HTR-8/SVneo (cell line): ENCODE results near the gene LATS2.
"Not testable (repeated sequence)": the region's sequence is repeated elsewhere in the genome, so short reads cannot be mapped to it uniquely, and the experiment has no call there.

Source experiments
- DNase-seq: peaks from one replicate; pipeline ENCODE4 v3.0.0; 2011; ENCODE audit warnings: low spot score, mixed read lengths; ENCODE audit not compliant: insufficient read length
- FAIRE-seq: peaks from 2 replicates; lab custom pipeline; 2011; peaks lifted over from hg19 to GRCh38; lab: Jason Lieb, UNC

LATS2 gene

DNA sequence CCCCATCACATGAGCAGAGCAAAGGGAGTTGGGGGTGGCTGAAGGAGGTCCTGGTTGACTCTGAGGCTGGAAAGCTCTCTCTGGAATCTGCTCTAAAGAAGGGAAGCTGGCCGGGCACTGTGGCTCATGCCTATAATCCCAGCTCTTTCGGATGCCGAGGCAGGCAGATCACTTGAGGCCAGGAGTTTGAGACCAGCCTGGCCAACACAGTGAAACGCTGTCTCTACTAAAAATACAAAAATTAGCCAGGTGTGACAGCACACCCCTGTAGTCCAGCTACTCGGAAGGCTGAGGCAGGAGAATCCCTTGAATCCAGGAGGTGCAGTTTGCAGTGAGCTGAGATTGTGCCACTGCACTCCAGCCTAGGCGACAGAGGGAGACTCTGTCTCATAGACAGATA lies 11.7 kb downstream of the LATS2 start:
- FAIRE-seq, DNase-seq: not testable (repeated sequence)

DNA sequence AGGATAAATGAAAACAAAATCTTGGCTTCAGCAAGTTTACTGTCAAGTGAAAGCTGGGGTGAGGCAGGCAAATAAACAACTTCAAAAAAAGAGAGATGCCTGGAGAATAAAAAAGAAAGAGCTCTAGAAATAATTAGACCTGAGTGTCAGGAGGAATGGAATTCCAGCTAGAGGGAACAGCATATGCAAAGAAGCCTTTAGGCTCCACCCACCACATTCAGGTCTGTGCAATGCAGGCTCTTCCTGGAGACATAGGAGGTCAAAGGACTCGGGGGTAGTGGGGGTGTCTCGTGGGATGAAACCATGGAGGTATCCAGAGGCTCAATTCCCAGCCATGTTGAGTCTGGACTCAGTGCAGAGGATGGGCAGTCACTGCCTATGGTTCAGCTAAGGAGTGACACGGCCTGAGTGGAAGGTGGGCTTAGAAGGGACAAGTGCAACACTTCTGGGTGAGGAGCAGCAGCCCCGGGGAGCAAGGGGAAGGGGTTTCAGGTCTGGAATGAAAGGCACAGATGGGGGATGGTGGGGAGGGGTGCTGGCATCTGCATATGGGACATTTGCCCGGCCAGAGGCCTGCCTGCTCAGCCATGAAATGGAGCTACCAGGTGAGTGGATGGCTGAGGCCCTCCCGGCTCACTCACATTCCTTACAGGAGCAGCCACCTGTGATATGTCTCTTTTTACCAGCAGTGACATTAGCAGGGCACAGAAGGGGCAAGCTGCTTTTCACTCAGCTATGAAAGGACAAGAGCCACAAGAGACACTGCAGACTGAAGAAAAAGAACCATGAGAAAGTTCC lies 12.3 kb downstream of the LATS2 start:
- FAIRE-seq (no peak), DNase-seq (no peak)

DNA sequence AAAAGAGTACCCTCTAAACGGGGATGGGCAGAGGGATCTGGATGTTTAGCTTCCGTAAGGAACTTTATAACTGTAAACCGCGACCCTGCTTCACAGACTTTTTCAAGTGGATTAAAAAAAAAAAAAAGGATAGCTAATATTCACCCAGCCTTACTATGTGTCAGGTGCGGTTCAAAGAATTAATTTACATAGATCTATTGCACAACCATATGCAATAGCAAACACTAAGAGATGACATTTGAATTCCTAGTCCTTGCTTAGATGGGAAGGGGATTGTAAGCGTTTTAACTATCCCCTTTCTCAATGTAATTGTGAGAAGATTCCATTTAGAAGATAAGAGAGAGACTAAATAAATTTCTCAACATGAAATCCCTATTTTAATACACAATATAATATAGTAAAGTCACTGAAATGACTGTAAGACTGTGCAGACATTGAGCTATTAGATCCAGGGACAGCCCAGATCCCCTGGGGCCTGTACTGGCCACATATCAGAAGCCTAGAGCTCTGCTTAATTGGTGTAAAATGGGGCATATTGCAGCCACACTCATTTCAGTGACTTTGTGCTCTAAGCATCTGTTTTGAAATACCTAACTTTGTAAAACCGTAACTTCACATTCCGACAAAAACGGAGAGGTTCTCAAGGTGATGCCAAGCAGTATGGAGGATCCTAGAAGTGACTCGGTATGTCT lies 13.6 kb downstream of the LATS2 start:
- DNase-seq (no peak), FAIRE-seq (no peak)

DNA sequence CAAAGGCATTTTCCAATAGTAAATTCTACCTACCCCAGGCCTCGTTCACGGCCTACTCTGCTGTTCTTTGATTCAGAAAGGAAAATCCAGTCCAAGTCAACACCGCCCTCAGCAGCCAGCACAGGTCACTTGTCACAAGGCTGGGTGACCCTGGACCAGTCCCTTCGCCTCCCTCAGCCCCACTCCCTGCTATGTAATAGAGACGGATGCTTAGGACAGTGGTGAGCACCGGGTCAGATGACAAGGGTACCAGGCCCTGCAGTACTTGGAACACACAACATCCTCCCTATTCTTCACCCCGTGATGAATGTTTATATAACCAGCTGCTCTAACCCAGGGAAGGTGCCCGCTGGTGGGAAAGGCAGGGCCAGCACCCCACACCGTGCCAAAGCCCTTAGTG lies 14.3 kb downstream of the LATS2 start:
- no peak for FAIRE-seq
- DNase-seq: no peak

DNA sequence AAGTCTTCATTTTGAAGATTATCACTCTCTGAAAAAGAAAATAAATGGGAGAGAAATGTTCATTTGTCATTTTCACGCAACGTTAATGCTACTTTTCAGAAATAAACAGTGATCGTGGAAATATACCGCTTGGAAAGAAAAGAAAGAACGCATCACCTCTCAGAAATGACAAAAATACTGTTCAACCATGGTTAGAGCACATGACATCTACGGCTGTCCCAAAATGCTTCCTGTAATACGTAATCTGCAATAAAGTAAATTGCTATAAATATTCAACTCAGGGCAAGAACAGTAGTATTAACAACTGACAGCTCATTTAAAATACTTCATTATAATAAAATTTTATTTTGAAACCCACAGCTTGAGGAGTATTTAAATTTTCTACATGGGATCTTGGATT lies 15.2 kb downstream of the LATS2 start:
- no peak for FAIRE-seq
- no peak for DNase-seq

DNA sequence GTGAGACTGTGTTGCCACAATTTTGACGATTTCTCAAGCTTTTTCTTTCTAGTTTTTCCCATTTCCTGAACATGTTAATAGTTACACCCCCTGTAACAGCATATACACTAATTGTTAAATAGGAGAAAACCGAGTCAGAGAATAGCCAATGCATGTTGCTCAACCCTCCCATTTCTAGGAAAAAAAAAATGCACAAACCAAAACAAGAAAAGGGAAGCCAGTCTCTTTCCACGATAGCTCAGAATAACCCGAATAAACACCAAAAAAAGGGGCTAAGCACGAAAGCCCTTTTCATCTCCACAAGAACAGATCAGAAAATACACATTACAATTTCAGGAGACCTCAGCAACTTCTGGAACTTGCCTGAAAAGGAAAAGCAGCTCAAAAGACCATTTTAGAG lies 16.3 kb downstream of the LATS2 start:
- FAIRE-seq (no peak), DNase-seq (no peak)

DNA sequence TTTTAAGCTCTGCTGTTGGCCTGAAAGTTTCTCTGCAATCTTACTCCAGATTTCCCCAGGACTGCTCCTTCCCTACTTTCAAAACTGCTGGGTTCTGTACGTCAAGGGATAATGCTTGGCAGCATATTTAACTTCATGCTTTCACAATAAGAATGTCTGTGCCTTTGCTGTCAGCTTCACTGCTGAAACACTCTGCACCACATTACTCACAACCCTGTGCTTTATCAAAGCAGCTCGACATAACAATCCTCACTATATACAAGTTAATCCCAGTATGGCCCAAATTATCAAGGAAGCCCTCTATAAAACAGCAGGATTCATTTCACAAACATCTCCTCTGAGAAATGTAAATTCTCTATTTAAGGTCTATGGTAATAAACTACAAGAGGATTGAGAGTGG lies 17.5 kb downstream of the LATS2 start:
- DNase-seq (no peak), FAIRE-seq (no peak)

DNA sequence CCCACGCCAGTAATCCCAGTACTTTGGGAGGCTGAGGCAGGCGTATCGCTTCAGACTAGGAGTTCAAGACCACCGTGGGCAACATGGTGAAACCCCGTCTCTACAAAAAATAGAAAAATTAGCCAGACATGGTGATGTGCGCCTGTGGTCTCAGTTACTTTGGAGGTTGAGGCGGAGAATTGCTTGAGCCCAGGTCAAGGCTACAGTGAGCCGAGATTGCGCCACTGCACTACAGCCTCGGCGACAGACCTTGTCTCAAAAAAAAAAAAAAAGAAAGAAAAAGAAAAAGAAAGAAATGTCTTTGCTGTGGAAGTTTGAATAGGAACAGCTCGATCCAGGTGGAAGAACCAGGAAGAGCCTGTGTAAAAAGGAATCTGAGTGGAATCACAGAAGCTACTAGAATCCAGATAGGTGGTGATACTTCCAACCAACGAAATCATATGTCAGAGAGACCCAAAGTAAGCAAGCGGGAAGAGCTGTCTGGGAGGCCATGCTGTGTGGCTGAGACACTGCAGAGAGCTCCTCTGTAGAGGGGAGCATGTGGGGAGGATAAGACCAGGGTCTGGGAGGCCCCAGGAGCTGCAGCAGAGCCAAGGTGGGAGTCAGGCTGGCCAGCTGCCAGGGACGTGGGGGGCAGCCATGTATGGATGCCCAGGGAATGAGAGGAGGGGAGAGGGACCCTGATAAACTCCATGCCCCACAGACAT lies 21.1 kb downstream of the LATS2 start:
- FAIRE-seq (no peak), DNase-seq (no peak)

DNA sequence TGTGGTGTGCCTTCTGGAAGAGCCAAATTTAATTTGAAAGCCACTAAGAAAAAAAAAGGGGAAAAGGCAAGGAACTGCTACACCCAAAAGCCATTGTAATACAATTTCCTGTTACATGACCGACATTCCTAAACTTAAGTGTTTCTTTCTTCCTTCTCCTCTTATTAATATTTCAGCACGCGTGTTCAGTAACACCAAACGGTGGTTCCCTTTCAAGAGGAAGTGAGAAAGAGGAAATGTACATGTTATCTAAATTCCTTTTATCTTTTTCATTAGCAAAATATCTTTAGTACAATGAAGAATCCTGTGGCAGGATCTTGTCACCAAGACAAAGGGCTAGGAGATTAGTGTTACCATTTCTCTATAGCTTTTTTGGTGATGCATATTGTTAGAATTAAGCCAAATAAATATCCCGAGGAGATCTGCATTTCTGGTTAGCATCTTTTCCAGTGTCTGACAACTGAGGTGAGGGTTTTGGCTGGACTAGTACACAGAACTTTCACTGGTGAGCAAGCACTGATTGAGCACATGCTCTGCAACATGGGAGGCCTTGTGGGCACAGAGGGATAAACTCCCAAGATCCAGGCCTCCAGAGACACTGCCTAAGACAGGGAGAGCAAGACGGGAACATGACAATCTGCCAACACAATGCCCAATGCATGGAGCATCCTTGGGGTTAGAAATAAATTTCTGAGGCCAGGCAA lies 22.1 kb downstream of the LATS2 start:
- DNase-seq (no peak), FAIRE-seq (no peak)

DNA sequence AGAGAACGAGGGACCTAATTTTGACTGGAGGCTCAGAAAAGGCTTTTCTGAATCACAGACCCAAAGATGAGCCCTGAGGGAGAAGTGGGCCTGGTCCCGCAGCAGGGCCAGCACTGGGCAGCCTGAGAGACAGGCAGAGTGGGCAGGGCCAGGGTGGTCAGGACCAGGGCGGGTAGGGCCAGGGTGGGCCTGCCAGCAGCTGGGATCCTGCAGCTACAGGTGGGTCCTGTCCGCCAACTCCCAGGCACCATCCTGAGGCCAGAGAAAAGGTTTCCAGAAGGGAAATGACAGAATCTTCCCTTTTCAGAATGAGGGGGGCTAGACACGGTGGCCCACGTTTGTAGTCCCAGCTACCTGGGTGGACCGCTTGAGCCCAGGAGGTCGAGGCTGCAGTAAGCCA lies 23.7 kb downstream of the LATS2 start:
- FAIRE-seq: no peak
- DNase-seq: no peak

DNA sequence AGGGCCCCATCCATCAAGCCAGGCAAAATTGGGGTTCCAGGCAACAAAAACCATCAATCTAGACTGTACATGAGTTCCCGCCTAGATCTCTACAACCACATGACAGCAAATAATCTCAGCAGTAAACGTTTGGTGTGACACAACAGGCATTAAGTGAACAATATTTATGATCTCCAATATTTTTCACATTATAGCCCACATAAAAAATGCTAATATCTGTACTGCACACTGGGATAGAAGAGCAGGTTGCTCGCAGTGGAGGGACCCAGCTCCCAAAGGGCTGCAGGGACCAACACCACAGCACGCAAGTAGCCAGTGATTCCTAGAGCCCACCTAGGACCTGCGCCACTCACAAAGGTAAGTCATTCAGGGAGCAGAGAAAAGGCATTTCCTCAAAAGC lies 25.9 kb downstream of the LATS2 start:
- FAIRE-seq (no peak), DNase-seq (no peak)

DNA sequence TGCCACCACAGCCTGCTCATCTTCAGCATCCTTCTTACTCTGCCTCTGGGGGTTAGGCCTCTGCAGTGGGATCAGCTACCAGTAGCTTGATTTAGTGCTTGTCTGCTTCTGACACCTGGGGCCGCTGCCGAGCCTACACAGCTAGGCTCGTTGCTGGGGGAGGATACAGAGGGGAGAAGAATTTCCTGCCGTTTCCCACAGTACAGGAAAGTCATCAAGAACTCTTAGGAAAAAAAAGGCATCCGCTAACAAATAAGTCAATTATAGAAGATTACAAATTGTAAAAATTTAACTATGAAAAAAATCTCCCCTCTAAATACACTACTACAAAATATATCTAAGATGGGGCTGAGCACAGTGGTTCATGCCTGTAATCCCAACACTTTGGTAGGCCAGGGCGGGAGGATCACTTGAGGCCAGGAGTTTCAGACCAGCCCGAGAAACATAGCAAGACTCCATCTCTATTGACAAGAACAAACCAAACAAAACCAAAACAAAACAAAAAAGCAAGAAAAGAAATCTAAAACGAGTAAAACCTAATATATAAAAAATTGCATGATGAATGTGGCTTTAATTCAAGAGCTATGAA lies 26.7 kb downstream of the LATS2 start:
- FAIRE-seq (no peak), DNase-seq (no peak)

DNA sequence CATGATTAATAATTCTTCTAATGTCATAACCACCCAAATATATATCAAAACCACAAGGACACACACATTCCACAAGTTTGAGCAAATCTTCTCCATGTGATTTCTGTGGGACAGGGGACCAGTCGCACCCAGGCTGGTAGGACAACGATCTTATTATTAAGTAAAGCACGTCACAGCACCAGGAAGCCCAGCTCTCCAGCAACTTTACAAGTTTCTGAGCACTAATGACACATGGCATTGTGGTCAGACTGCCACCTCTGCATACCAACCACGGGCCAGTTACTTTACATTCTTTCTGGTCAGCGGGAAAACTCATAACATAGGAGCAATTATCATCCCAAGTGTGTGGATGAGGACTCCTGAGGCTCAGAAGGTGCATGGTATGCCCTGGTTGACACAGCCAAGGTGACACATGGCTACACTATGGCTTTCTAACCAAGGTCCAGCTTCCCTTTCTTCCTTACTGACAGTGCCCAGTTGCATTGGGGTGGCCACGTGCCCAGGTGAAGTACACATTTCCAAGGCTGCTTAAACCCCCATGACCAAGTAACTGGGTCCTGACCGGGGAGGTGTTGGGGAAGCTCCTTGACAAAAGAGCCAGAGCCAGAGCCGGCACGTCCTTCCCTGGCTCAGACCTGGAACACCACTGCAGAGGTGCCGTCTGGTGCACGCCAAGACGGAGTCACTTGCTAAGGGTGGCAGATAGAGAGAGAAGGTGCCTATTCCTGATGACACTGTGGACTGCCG lies 27.4 kb downstream of the LATS2 start:
- DNase-seq (no peak), FAIRE-seq (no peak)

DNA sequence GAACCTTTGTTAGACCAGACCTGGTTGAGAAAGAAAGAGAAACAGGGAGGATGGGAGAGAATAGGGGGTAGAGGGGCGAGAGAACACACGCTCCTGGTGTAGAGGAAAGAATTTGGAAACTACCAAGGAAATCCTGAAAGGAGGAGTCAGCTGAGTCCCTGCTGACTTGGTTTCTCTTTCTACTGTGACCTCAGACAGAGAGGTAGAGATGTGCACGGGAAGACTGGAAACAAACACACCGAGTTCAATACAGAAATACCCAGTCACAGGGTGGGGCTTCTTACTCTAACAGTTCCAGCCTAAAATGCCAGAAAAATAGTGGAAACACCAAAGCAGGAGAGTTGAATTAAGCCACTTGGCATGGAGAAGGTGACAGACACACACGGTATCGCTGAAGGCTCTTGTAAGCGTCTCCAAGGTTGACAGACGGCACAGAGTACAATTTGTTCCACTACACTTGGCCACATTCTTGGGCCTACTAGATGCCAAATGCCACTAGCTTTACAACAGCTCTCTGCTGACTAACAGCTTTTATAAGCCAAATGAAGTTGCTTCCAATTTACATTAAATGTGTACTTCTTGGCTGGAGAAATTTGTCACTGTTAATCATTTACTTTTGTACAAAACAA lies 28.1 kb downstream of the LATS2 start:
- FAIRE-seq: no peak
- DNase-seq: no peak

DNA sequence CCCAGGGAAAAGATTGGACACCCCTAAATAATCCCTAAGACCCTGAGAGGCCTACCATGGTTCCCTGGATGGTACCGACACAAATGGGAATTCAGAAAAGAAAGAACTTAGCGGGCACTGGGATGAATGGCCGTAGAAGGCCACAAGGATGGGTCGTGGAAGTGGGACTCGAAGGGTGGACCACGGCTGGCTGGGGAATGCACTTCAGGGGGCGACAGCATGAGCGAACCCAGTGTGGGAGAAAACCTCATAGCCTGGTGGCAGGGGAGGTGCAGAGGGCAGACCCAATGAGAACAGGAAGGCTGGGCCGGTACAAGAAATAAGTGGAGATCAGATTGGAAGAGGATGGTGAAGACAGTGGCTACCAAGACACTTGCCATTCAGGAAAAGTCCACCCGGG lies 28.7 kb downstream of the LATS2 start:
- FAIRE-seq: no peak

DNA sequence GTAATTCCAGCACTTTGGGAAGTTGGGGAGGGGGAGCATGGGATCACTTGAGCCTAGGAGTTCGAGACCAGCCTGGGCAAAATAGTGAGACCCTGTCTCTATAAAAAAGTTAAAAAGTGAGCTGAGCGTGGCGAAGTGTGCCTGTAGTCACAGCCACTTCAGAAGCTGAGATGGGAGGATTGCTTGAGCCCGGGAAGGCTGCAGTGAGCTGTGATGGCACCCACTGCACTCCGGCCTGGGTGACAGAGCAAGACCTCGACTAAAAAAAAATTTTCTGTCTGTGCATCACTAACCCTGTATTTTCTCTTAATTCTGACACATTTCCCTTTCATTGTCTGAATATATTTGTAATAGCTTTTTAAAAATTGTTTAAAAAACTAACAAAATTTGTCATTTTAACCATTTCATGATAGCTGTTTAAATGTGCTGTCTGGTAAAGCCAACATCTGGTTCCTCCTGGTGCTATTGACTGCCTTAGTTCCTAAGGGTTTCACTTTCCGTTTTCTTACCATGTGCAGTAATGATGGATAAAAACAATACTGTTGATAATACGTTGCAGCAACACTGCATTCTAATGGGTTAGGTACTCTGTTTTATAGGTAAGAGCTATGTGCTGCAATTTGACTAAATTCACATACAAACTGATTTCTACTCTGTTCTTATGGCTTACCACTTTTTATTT lies 29.7 kb downstream of the LATS2 start:
- DNase-seq (no peak), FAIRE-seq (no peak)

More for the DNA sequence above, 28.7 kb downstream of the LATS2 start:
- DNase-seq: no peak

DNA sequence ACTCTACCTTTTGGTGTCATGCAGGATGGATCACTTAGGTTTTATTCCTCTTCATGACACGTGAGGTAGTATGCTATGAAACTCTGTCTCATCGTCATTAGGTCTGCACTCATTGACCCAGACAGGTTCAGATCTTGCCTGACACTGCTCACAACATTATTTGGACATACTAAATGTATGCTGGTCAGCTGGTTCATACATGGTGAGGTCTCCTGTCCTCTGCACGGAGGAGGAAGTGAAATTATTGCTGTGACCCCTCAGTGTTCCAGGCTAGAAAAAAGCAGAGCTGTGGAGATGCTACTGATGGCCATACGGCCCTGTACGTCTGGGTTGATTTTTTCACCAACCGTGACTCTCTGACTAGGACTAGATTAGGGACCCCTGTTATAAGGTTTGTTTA lies 35.8 kb downstream of the LATS2 start:
- DNase-seq: no peak
- FAIRE-seq: no peak
